HG02759 (cell line): ENCODE measurements around the gene NUDT8.
"Not testable (repeated sequence)": the region's sequence is repeated elsewhere in the genome, so short reads cannot be mapped to it uniquely, and the experiment has no call there.

ENCODE experiments used
- ATAC-seq: cut with Tn5 transposase; IDR thresholded peaks from one replicate; pipeline ENCODE4 v1.9.1; 2021; ENCODE audit warnings: mild to moderate bottlenecking, moderate library complexity; ENCODE audit not compliant: unreplicated experiment

NUDT8 gene

GRCh38 chr11:67660752-67661151 is 31.0 kb upstream of the NUDT8 start:
- not testable (repeated sequence) for ATAC-seq

- ATAC-seq, result not testable (repeated sequence)
These were observed 30.0 kb upstream of the NUDT8 start for GRCh38 chr11:67659651-67660165.

GRCh38 chr11:67657300-67657699 is 27.6 kb upstream of the NUDT8 start:
- no peak for ATAC-seq

- ATAC-seq, result no peak
These were observed 26.7 kb upstream of the NUDT8 start for GRCh38 chr11:67656278-67656922.

GRCh38 chr11:67654225-67654624 is 24.5 kb upstream of the NUDT8 start:
- no peak for ATAC-seq

GRCh38 chr11:67652965-67653845 is 23.5 kb upstream of the NUDT8 start:
- no peak for ATAC-seq

GRCh38 chr11:67651976-67652781 is 22.4 kb upstream of the NUDT8 start:
- no peak for ATAC-seq

GRCh38 chr11:67649634-67650510 is 20.1 kb upstream of the NUDT8 start:
- no peak for ATAC-seq

- ATAC-seq, result no peak
These were observed 19.3 kb upstream of the NUDT8 start for GRCh38 chr11:67648796-67649613.

- no peak for ATAC-seq
These were observed 18.5 kb upstream of the NUDT8 start for GRCh38 chr11:67648140-67648795.

GRCh38 chr11:67647471-67647870 is 17.7 kb upstream of the NUDT8 start:
- ATAC-seq, result no peak

GRCh38 chr11:67646535-67647336 is 17.0 kb upstream of the NUDT8 start:
- peak; percentile 51 for ATAC-seq

GRCh38 chr11:67645521-67646461 is 16.1 kb upstream of the NUDT8 start:
- no peak for ATAC-seq

- ATAC-seq, result no peak
These were observed 15.0 kb upstream of the NUDT8 start for GRCh38 chr11:67644472-67645418.

- ATAC-seq, result no peak
These were observed 14.3 kb upstream of the NUDT8 start for GRCh38 chr11:67644042-67644441.
